Keratinocyte (primary cell): ENCODE data around the gene LEFTY1. TPM values are rescaled to one million over a fixed set of nuclear protein-coding genes. Genes with fewer than 3 reads are reported as not detected.

ENCODE experiments used
- DNase-seq: peaks from one replicate; pipeline ENCODE4 v3.0.0-alpha.2; 2011; ENCODE audit warnings: low read depth, missing footprints, low spot score
- FAIRE-seq: peaks from 2 replicates; lab custom pipeline; 2011; peaks lifted over from hg19 to GRCh38; lab: Jason Lieb, UNC
- H2AFZ ChIP-seq: 2 replicates; pipeline ENCODE4 v1.6.0; 2012; ENCODE audit warnings: low read length, control low read depth, inconsistent platforms; ENCODE audit not compliant: control insufficient read depth
- H3K27ac ChIP-seq: 2 replicates; pipeline ENCODE4 v1.5.1; 2011; ENCODE audit warnings: low read length; ENCODE audit not compliant: control insufficient read depth, insufficient read depth
- H3K27me3 ChIP-seq: 3 replicates; pipeline ENCODE4 v1.6.0; 2011; ENCODE audit warnings: low read length; ENCODE audit not compliant: control insufficient read depth, insufficient read depth; ENCODE audit errors: extremely low read depth
- H3K36me3 ChIP-seq, 2 experiments: 2 replicates in 1 of 2; 3 replicates in 1 of 2; pipeline ENCODE4 v1.5.1; 2011; ENCODE audit warnings: low read length in 2 of 2, mild to moderate bottlenecking in 1 of 2; ENCODE audit not compliant: control insufficient read depth in 2 of 2, insufficient read depth in 2 of 2; ENCODE audit errors: extremely low read depth in 1 of 2
- H3K4me1 ChIP-seq: 3 replicates; pipeline ENCODE4 v1.5.1; 2011; ENCODE audit warnings: low read length; ENCODE audit not compliant: control insufficient read depth, insufficient read depth; ENCODE audit errors: extremely low read depth
- H3K4me2 ChIP-seq: 3 replicates; pipeline ENCODE4 v1.6.0; 2011; ENCODE audit warnings: low read depth, low read length; ENCODE audit not compliant: control insufficient read depth, insufficient read depth; ENCODE audit errors: extremely low read depth
- H3K4me3 ChIP-seq, 3 experiments: fragments of 200-600 bp in 1 of 3; sonication (generic) in 1 of 3; 2 replicates in 2 of 3; 3 replicates in 1 of 3; pipeline ENCODE4 v1.5.1; 2011 to 2016; ENCODE audit warnings: low read length in 3 of 3, mild to moderate bottlenecking in 3 of 3, control low read depth in 2 of 3, inconsistent platforms in 1 of 3, low read depth in 1 of 3, mixed read lengths in 1 of 3, mixed run types in 1 of 3, moderate library complexity in 1 of 3; ENCODE audit not compliant: control insufficient read depth in 2 of 3, insufficient read depth in 2 of 3; ENCODE audit errors: extremely low read depth in 1 of 3
- H3K79me2 ChIP-seq: 2 replicates; pipeline ENCODE4 v1.6.0; 2012; ENCODE audit warnings: low read length; ENCODE audit not compliant: control insufficient read depth, insufficient read depth
- H3K9ac ChIP-seq: 3 replicates; pipeline ENCODE4 v1.6.0; 2011; ENCODE audit warnings: low read length; ENCODE audit not compliant: control insufficient read depth, insufficient read depth; ENCODE audit errors: extremely low read depth
- H3K9me1 ChIP-seq: 3 replicates; pipeline ENCODE4 v1.6.0; 2011; ENCODE audit warnings: low read length; ENCODE audit not compliant: control insufficient read depth, insufficient read depth; ENCODE audit errors: extremely low read depth
- H3K9me3 ChIP-seq: 2 replicates; pipeline ENCODE4 v1.5.1; 2012; ENCODE audit warnings: low read depth, low read length; ENCODE audit not compliant: control insufficient read depth
- H4K20me1 ChIP-seq: 3 replicates; pipeline ENCODE4 v1.6.0; 2011; ENCODE audit warnings: low read length; ENCODE audit not compliant: control insufficient read depth, insufficient read depth; ENCODE audit errors: extremely low read depth
- CTCF ChIP-seq, 3 experiments: IDR thresholded peaks in 1 of 3; conservative IDR thresholded peaks in 1 of 3; optimal IDR thresholded peaks in 1 of 3; 2 replicates in 2 of 3; 3 replicates in 1 of 3; pipeline versions ENCODE3 to v1.5.1; 2011; ENCODE audit warnings: low read length in 3 of 3, mild to moderate bottlenecking in 3 of 3, moderate library complexity in 2 of 3, control low read depth in 1 of 3, inconsistent platforms in 1 of 3; ENCODE audit not compliant: insufficient read depth in 2 of 3; ENCODE audit errors: extremely low read depth in 1 of 3
- EZH2 ChIP-seq: IDR thresholded peaks from one replicate; pipeline ENCODE4 v1.6.1; 2012; ENCODE audit warnings: inconsistent platforms, mild to moderate bottlenecking, low read length, moderate library complexity
- dilution Hi-C: fragments of 300-500 bp; cut with MboI; formaldehyde crosslinking; loops from one replicate; pipeline ENCODE4 v1.7.0; 2020; ENCODE audit warnings: low sequenced_read_pairs; ENCODE audit not compliant: extremely low pct_ligation_motif_present
- polyA plus RNA-seq, 5 experiments: library from polyadenylated mRNA; depleted of rRNA in 3 of 5; stranded (reverse) in 3 of 5; stranded (forward) in 1 of 5; unstranded in 1 of 5; fragments of >200 nt; gene quantifications; 1 replicate in 1 of 5; 2 replicates in 3 of 5; 3 replicates in 1 of 5; pipeline versions ENCODE4 v1.2.1 to v1.2.3, GENCODE V29; 2011 to 2012; ENCODE audit warnings: missing spikeins in 2 of 5, low read depth in 1 of 5, low replicate concordance in 1 of 5

LEFTY1 gene
- polyA plus RNA-seq, 1 donor (not counting 4 experiments of a cell fraction or from before 2014, with no cell fraction given): not detected

GRCh38 chr1:225896494-225896893 is 7.5 kb upstream of the LEFTY1 start:
- peaks cover 10% of the 10 kb centered on the region for H3K4me1 ChIP-seq
- no peak overlapping the region for H3K4me2 ChIP-seq
- FAIRE-seq (no peak), DNase-seq (no peak)
- TF ChIP-seq EZH2 (no peak), CTCF (optimal IDR thresholded peaks at IDR 0.05 in 1 of 3, IDR thresholded peaks at IDR 0.05 in 1 of 3, conservative IDR thresholded peaks at IDR 0.05 in 1 of 3; ENCODE audit: extremely low read depth in 1 of 3, insufficient read depth in 2 of 3, low read length in 3 of 3) (no peak)
- no peaks in the 10 kb centered on the region for H3K9me3 ChIP-seq
- no peak overlapping the region for H3K4me3 ChIP-seq
- H3K27ac ChIP-seq: no peak overlapping the region
- no peak overlapping the region for H3K9ac ChIP-seq
- no peaks in the 10 kb centered on the region for H3K27me3 ChIP-seq
- dilution Hi-C loops: no loop called here
- H3K36me3 ChIP-seq: no peaks in the 10 kb centered on the region
- no peaks in the 10 kb centered on the region for H3K9me1 ChIP-seq
- no peak overlapping the region for H2AFZ ChIP-seq
- no peaks in the 10 kb centered on the region for H3K79me2 ChIP-seq
- no peaks in the 10 kb centered on the region for H4K20me1 ChIP-seq

DNA sequence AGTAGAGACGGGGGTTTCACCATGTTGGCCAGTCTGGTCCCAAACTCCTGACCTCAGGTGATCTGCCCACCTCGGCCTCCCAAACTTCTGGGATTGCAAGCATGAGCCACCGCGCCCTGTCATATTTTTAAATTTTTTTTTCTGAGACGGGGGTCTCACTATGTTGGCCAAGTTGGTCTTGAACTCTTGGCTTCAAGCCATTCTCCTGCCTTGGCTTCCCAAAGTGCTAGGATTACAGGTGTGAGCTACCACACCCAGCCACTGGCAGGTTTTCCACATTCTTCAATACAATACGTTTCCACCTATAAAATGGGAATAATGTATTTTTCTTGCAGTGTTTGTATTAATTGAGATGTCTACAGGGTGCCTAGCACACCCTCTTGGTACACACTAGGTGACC is 3.4 kb upstream of the LEFTY1 start:
- no peak for TF ChIP-seq EZH2
- TF ChIP-seq CTCF (optimal IDR thresholded peaks at IDR 0.05 in 1 of 3, IDR thresholded peaks at IDR 0.05 in 1 of 3, conservative IDR thresholded peaks at IDR 0.05 in 1 of 3; ENCODE audit: extremely low read depth in 1 of 3, insufficient read depth in 2 of 3, low read length in 3 of 3): no peak
- no peaks in the 10 kb centered on the region for H4K20me1 ChIP-seq
- dilution Hi-C loops: no loop called here
- H3K27ac ChIP-seq: no peak overlapping the region
- no peaks in the 10 kb centered on the region for H3K36me3 ChIP-seq
- H3K4me2 ChIP-seq: no peak overlapping the region
- H2AFZ ChIP-seq: no peak overlapping the region
- no peaks in the 10 kb centered on the region for H3K79me2 ChIP-seq
- no peak for DNase-seq
- no peak for FAIRE-seq
- H3K4me1 ChIP-seq: peaks cover 10% of the 10 kb centered on the region
- no peak overlapping the region for H3K9ac ChIP-seq
- H3K9me1 ChIP-seq: no peaks in the 10 kb centered on the region
- H3K9me3 ChIP-seq: no peaks in the 10 kb centered on the region
- no peaks in the 10 kb centered on the region for H3K27me3 ChIP-seq
- no peak overlapping the region for H3K4me3 ChIP-seq
